WTC11 (cell line): Measurements from ENCODE around the gene CRYZL1. TPM values are rescaled to one million over a fixed set of nuclear protein-coding genes. Genes with fewer than 3 reads are reported as not detected.

Experiments used
- ATAC-seq: fragments of 200-7000 bp; cut with Tn5 transposase; 2 replicates; pipeline ENCODE4 v1.10.0; 2021; ENCODE audit warnings: mild to moderate bottlenecking, moderate library complexity
- CTCF ChIA-PET: fragments of 300-600 bp; sonication (Branson Sonifier 250); formaldehyde crosslinking; loops from one replicate; lab custom pipeline; 2021; ENCODE audit warnings: antibody characterized with exemption; lab: Charles Lee
- POLR2A ChIA-PET: fragments of 350-600 bp; sonication (Branson Sonifier 250); formaldehyde crosslinking; loops from one replicate; lab custom pipeline; 2021; ENCODE audit warnings: antibody characterized with exemption; lab: Charles Lee
- DNase-seq: peaks from one replicate; pipeline ENCODE4 v3.0.0; 2021; ENCODE audit warnings: low spot score
- H3K27ac Mint-ChIP-seq: 2 replicates; pipeline ENCODE4 v1.8.0; 2021; ENCODE audit warnings: mixed read lengths
- H3K27me3 Mint-ChIP-seq: 2 replicates; pipeline ENCODE4 v1.8.0; 2021; ENCODE audit warnings: low read depth, mild to moderate bottlenecking, moderate library complexity, mixed read lengths
- H3K36me3 Mint-ChIP-seq: 2 replicates; pipeline ENCODE4 v1.8.0; 2021; ENCODE audit warnings: mixed read lengths
- H3K4me1 Mint-ChIP-seq: 2 replicates; pipeline ENCODE4 v1.8.0; 2022; ENCODE audit warnings: mixed read lengths
- H3K4me3 Mint-ChIP-seq: 2 replicates; pipeline ENCODE4 v1.8.0; 2021; ENCODE audit warnings: mild to moderate bottlenecking, moderate library complexity, mixed read lengths
- H3K9me3 Mint-ChIP-seq: 2 replicates; pipeline ENCODE4 v1.8.0; 2021; ENCODE audit warnings: mixed read lengths
- AR ChIP-seq: fragments of 250-450 bp; sonication (Bioruptor Pico); IDR thresholded peaks from 2 replicates; pipeline ENCODE4 v1.9.0; 2021; ENCODE audit warnings: mild to moderate bottlenecking
- ATF2 ChIP-seq: sonication (generic); formaldehyde crosslinking; IDR thresholded peaks from 2 replicates; pipeline ENCODE4 v1.8.1; 2022; ENCODE audit warnings: low read depth, missing genetic modification reagents, borderline replicate concordance
- ATF6 ChIP-seq: sonication (generic); formaldehyde crosslinking; IDR thresholded peaks from 2 replicates; pipeline ENCODE4 v1.8.1; 2023; ENCODE audit warnings: mild to moderate bottlenecking, missing genetic modification reagents
- CREM ChIP-seq: sonication (generic); formaldehyde crosslinking; IDR thresholded peaks from 2 replicates; pipeline ENCODE4 v1.8.1; 2022; ENCODE audit warnings: mild to moderate bottlenecking, missing genetic modification reagents, moderate library complexity
- CTCF ChIP-seq: fragments of 200-600 bp; IDR thresholded peaks from 2 replicates; pipeline ENCODE4 v1.8.0; 2022; ENCODE audit warnings: antibody characterized with exemption
- ELF4 ChIP-seq: sonication (generic); formaldehyde crosslinking; IDR thresholded peaks from 2 replicates; pipeline ENCODE4 v1.8.1; 2022; ENCODE audit warnings: low read depth, mild to moderate bottlenecking, moderate library complexity, missing genetic modification reagents
- FOXP1 ChIP-seq: sonication (generic); formaldehyde crosslinking; IDR thresholded peaks from 2 replicates; pipeline ENCODE4 v1.8.0; 2022; ENCODE audit warnings: missing genetic modification reagents, mild to moderate bottlenecking, moderate library complexity, borderline replicate concordance
- JAZF1 ChIP-seq: fragments of 250-450 bp; sonication (Bioruptor Pico); IDR thresholded peaks from 2 replicates; pipeline ENCODE4 v1.9.0; 2021; ENCODE audit warnings: moderate library complexity, mild to moderate bottlenecking, inconsistent platforms
- NFE2L1 ChIP-seq: sonication (generic); formaldehyde crosslinking; IDR thresholded peaks from 2 replicates; pipeline ENCODE4 v1.8.1; 2023; ENCODE audit warnings: missing genetic modification reagents
- NFYB ChIP-seq: sonication (generic); formaldehyde crosslinking; conservative IDR thresholded peaks from 2 replicates; pipeline ENCODE4 v1.8.0; 2022; ENCODE audit warnings: low read depth, missing genetic modification reagents
- SMAD4 ChIP-seq: sonication (generic); formaldehyde crosslinking; IDR thresholded peaks from 2 replicates; pipeline ENCODE4 v1.8.0; 2022; ENCODE audit warnings: mild to moderate bottlenecking, missing genetic modification reagents
- STAT6 ChIP-seq: sonication (generic); formaldehyde crosslinking; conservative IDR thresholded peaks from 2 replicates; pipeline ENCODE4 v1.8.1; 2023; ENCODE audit warnings: mild to moderate bottlenecking, low read depth, missing genetic modification reagents, moderate library complexity
- TP53 ChIP-seq: sonication (generic); formaldehyde crosslinking; IDR thresholded peaks from 2 replicates; pipeline ENCODE4 v1.8.1; 2023; ENCODE audit warnings: mild to moderate bottlenecking, missing genetic modification reagents
- ZNF121 ChIP-seq: sonication (generic); formaldehyde crosslinking; IDR thresholded peaks from 2 replicates; pipeline ENCODE4 v1.8.0; 2023; ENCODE audit warnings: missing genetic modification reagents
- ZNF219 ChIP-seq: sonication (generic); formaldehyde crosslinking; IDR thresholded peaks from 2 replicates; pipeline ENCODE4 v1.8.0; 2023; ENCODE audit warnings: missing genetic modification reagents, mild to moderate bottlenecking, borderline replicate concordance
- ZNF532 ChIP-seq: fragments of 250-450 bp; sonication (Bioruptor Pico); IDR thresholded peaks from 2 replicates; pipeline ENCODE4 v1.9.0; 2021; ENCODE audit warnings: mild to moderate bottlenecking, borderline replicate concordance
- ZSCAN18 ChIP-seq: fragments of 250-450 bp; sonication (Bioruptor Pico); IDR thresholded peaks from 2 replicates; pipeline ENCODE4 v2.1.2; 2022; ENCODE audit warnings: mild to moderate bottlenecking, moderate library complexity
- total RNA-seq: library from RNA; stranded (reverse); gene quantifications from 3 replicates; pipeline ENCODE4 v1.2.3, GENCODE V29; 2021

CRYZL1 gene
- total RNA-seq, 1 experiment from 2014 or later, result 21.9 TPM

- H3K4me1 Mint-ChIP-seq, result no peaks in the 10 kb centered on the region
- TF ChIP-seq CREM (CRISPR knock-in tag), result no peak
- TF ChIP-seq STAT6 (CRISPR knock-in tag), result no peak
- no peak for TF ChIP-seq ATF2 (CRISPR knock-in tag)
- TF ChIP-seq JAZF1 (CRISPR knock-in tag), result no peak
- TF ChIP-seq ZSCAN18 (CRISPR knock-in tag), result no peak
- TF ChIP-seq NFYB (CRISPR knock-in tag), result no peak
- TF ChIP-seq, all 79 proteins: peak for 0
- ChIA-PET CTCF (no interaction called here), POLR2A (no interaction called here)
- ATAC-seq (no peak), DNase-seq (no peak)
- Mint-ChIP-seq H3K36me3 (peaks cover 77% of the 10 kb centered on the region), H3K27me3 (no peaks in the 10 kb centered on the region), H3K27ac (no peak overlapping the region), H3K9me3 (no peaks in the 10 kb centered on the region), H3K4me3 (no peak overlapping the region)
Measured at GRCh38 chr21:33558777-33559421, 82.6 kb downstream of the CRYZL1 start.

- Mint-ChIP-seq H3K9me3 (no peaks in the 10 kb centered on the region), H3K27me3 (no peaks in the 10 kb centered on the region), H3K27ac (no peak overlapping the region), H3K4me3 (no peak overlapping the region), H3K36me3 (peaks cover 89% of the 10 kb centered on the region), H3K4me1 (no peaks in the 10 kb centered on the region)
- CTCF ChIA-PET, result interaction anchor here (1.4 to 2.7 kb wide), 2 partner anchors 30 to 48 kb away, joined by 3 to 14 read pairs; partner anchors contain the start of gene DONSON
- ATAC-seq (no peak), DNase-seq (no peak)
- POLR2A ChIA-PET, result interaction anchor here (1.0 kb wide), 1 partner anchor 17 kb away, joined by 3 read pairs; no protein-coding TSS in a partner anchor
- TF ChIP-seq ZNF121 (CRISPR knock-in tag), result no peak
- TF ChIP-seq ELF4 (CRISPR knock-in tag), result no peak
- no peak for TF ChIP-seq ATF6 (CRISPR knock-in tag)
- no peak for TF ChIP-seq ZNF532
- no peak for TF ChIP-seq ZNF219 (CRISPR knock-in tag)
- TF ChIP-seq NFE2L1, result no peak
- TF ChIP-seq CTCF, result no peak
- TF ChIP-seq TP53, result no peak
- no peak for TF ChIP-seq SMAD4 (CRISPR knock-in tag)
- TF ChIP-seq AR (CRISPR knock-in tag), result no peak
- TF ChIP-seq FOXP1 (CRISPR knock-in tag), result no peak
Measured at GRCh38 chr21:33557447-33557846, 84.1 kb downstream of the CRYZL1 start.
